Measurements from ENCODE around the gene RSU1.
"Not testable (repeated sequence)": the region's sequence is repeated elsewhere in the genome, so short reads cannot be mapped to it uniquely, and the experiment has no call there.

The RSU1 gene

GRCh38 chr10:16817125-16818019 lies at the start of gene RSU1:
Gene RSU1 (minus strand): TSS chr10:16817424. CDS start chr10:16817081, 343 bp downstream.
- DNase-seq: peak; percentile 99

DNA sequence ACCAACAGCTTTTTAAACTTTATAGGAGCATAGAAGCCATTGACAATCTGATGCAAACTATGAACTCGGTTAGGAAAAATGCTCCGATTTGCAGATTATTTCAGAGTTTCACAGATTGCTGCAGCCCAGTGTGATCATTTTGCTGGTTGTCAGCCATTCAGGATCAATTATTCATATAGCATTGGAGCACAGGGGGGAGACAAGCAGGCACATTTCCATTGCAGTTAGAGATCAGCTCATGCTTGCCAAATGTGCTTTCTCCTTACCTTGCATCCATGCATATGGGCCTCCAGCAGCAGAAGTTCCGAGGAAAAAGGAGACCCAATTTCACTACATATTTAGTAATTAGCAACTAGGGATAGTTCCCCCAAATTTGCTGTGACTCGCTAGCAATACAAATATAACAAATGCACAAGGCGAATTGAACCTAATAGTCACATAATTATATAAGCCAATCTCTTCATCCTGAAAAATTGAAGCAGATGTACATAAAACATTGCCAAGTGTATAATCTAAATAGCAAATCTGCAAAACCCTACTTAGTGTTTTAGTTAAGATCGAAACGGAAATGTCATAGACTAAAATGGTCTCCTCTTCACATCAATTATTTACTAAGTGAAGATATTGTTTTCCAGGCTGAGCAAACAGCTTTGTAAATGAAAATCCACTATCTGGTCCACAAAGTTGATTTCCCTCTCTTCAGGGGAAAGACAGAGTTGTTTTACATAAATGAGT lies 49.5 kb upstream of the RSU1 start:
- no peak for DNase-seq

DNA sequence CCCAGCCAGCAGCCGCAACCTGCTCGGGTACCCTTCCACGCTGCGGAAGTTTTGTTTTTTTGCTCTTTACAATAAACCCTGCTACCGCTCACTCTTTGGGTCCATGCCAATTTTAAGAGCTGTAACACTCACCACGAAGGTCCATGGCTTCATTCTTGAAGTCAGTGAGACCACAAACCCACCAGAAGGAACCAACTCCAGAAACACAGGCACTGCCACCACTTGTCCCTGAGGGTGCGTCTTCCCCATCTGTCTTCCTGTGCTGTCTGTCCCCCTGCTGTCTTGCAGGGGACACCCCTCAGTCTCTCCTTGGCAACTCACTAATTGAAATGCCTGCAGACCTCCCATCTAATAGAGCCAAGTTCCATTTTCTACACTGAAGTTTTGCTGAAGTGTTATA lies 48.5 kb upstream of the RSU1 start:
- DNase-seq: no peak

- no peak for DNase-seq
Observed at GRCh38 chr10:16863766-16864165, 46.5 kb upstream of the RSU1 start.

GRCh38 chr10:16857419-16857818 lies 40.2 kb upstream of the RSU1 start:
- no peak for DNase-seq

- DNase-seq: no peak
Observed at GRCh38 chr10:16856567-16856966, 39.3 kb upstream of the RSU1 start.

GRCh38 chr10:16856092-16856491 lies 38.9 kb upstream of the RSU1 start:
- DNase-seq: no peak

GRCh38 chr10:16854623-16855022 lies 37.4 kb upstream of the RSU1 start:
- DNase-seq: no peak

DNA sequence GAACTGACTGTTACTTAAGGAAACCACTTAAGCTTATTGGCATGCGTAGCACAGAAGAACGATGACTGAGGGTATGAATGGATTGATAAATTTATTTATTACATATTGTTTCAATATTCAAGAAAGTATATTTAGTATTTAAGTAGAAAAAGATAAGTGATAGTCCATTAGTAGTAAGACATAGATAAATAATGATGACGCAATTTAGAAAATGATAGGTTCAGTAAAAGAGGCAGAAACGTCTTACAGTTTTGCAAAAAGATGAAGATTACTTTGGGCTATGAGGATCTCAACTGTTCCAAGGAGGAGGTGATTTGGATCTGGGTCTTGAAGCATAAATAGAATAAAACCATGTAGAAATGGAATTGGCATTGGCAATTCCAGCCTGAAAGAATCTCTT lies 36.6 kb upstream of the RSU1 start:
- DNase-seq: no peak

- no peak for DNase-seq
Observed at GRCh38 chr10:16853201-16853600, 36.0 kb upstream of the RSU1 start.

DNA sequence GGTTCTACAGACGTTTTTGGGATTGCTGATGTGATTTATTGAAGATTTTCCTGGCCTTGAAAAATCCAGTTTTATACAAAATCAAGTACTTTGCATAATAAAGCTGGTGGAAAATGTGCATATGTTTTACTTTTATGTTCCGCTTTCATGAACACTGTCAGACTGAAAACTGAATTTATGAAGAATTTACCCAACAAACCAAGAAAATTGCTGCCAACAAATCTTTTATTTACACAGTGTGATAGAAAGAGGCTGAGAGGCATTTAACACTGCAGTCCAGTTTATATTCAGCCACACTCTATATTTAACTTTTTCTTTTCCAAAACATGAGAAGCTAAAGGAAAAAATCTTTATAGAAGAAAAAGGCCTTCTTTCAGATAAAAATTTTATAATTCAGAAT lies 35.4 kb upstream of the RSU1 start:
- no peak for DNase-seq

GRCh38 chr10:16848562-16849154 lies 31.4 kb upstream of the RSU1 start:
- DNase-seq: no peak

- DNase-seq: no peak
Observed at GRCh38 chr10:16847644-16848043, 30.4 kb upstream of the RSU1 start.

GRCh38 chr10:16845248-16845647 lies 28.0 kb upstream of the RSU1 start:
- DNase-seq: no peak

DNA sequence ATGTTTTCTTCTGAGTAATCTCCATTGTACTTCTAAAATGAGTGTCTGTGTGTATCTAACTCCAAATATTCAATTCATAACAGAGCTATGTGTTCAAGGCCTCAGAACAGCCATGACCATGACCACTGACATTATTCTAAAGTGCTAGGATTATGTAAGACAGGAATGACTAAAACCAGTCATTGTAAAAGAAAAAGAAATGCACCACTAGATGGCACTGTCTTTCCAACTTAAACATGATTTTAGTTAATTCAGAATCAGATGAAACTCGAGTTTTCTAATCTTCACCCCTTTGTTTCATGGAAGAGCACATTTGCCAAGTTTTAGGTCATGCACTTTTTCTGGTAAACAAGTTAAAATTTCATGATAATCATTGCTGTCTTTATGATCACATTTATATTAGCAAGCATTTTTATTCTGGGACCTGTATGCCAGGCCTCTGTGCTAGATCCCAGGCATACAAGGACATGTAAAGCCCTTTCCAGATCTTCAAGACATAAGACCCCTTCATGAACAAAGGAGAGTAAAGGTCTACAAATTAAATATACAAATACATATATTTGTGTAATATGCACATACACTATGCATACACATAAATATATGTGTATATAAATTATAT lies 26.1 kb upstream of the RSU1 start:
- DNase-seq: peak; percentile 43

DNA sequence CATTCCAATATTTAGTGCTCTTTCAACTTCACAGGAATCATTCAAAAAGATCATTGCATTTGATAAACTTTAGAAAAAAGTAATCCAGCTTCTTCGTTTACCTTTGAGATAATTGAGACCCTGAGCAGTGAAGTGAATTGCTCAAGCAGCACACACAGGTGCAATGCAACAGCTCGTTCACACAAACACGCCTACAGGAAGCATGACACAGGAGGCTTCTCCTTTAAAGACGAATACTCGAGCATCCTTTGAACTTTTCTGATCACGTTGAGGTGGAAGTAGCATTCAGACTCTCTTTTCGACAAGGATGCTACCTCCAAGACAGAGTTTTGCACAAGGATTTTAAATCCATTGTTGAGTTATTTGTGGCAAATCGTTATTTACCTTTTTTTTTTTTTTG lies 18.0 kb upstream of the RSU1 start:
- no peak for DNase-seq

DNA sequence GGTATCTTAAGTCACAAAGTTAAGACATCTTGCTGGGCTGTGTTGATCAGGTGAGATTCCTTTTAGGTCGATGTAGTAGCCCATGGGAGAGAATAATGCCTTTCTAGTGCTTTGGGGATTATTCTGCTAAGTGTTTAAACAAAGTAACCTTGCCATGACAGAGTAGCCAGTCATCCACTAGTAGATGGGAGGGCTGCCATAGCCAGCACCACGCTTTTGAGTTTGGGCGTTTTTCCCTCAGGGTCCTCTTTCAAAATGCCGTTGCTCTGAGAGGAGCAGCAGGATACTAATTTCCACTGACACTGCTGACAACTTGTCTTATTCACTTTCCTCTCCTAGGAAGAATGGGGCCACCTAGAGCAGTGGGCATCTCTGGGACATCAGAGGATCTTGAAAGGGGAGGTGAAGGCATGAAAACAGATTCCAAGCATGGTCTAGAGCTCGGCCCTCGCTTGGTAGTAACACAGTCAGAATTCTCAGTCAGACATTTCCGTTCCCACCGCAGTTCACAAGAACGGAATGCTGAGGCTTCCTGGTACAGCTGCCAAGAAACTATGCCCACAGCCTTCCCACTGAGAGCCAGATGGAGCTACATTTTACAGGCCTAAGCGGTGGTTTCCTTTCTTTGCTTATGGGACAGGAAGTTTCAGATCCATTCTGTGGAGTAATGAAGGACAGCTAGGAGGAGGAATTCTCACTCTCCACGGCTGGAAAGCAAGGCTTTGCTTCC lies 15.3 kb upstream of the RSU1 start:
- DNase-seq: no peak

DNA sequence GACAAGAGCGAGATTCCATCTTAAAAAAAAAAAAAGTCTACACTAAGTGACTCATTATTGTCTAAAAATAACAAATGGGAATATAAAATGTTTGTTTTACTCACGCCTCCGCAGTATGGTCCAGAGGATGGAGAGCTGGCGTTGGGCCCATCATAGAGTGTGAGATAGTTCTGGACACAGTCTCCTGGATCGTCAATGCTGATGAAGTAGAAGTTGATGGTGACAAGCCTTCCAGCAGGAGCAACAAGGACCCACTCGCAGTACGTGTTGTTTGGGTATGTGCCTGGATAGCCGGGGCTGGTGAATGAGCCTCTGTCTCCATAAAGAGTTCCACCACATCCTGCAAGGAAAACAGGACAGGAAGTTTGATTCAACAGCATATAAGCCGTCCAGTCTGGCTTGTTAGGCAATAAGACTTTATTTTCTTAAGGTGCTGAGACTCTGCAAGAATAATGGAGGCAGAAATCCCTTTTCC lies 11.5 kb upstream of the RSU1 start:
- no peak for DNase-seq

DNA sequence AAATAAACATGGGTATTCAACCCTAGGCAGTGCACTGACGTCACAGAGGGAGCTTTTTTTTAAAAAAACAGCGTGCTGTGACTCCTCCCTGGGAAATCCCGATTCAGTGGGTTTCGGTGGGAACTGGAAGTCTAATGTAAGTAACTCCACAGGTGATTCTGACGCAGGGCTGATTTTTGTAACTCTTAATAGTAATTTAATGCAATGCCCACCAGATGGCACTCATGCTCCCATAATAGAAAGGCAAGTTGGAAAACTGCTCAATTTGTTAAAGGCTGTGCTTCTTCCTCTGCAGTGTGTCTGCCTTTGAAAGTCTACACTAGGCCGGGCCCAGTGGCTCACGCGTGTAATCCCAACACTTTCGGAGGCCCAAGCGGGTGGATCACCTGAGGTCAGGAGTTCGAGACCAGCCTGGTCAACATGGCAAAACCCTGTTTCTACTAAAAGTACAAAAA lies 10.9 kb upstream of the RSU1 start:
- DNase-seq: peak; percentile 47

DNA sequence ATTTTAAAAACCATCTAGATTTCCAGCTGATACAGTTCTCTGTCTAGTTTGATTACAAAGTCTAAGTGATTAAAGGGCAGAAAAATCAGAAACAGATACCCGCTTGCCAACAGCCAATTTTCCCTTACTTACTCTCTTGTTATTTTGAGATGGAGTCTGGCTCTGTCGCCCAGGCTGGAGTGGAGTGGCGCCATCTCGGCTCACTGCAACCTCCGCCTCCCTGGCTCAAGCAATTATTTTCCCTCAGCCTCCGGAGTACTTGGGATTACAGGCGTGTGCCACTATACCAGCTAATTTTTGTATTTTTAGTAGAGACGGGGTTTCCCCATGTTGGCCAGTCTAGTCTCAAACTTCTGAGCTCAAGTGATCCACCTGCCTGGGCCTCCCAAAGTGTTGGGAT lies 10.2 kb upstream of the RSU1 start:
- not testable (repeated sequence) for DNase-seq

DNA sequence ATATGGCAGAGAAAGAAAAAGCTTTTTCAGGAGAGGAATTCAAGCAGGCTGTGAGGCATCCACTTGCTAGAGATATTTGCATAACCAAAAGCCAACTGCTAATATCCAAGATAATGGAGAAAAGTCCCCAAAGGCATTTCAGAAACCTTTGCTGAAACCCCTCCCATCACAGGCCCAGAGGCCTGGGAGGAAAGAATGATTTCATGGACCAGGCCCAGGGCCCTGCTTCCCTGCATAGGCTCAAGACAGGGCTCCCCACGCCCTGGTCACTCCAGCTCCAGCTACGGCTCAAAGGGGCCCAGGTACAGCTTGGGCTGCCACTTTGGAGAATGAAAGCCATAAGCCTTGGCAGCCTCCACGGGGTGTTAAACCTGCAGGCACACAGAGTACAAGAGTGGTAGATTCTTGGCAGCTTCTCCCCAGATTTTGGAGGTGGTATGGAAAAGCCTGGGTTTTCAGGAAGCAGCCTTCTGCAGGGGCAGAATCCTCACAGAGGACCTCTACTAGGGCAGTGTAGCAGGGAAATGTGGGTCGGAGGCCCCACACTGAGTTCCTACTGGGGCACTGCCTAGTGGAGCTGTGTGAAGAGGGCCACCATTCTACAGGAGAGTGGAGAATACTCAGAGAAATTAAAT lies 5.6 kb upstream of the RSU1 start:
- DNase-seq: no peak

DNA sequence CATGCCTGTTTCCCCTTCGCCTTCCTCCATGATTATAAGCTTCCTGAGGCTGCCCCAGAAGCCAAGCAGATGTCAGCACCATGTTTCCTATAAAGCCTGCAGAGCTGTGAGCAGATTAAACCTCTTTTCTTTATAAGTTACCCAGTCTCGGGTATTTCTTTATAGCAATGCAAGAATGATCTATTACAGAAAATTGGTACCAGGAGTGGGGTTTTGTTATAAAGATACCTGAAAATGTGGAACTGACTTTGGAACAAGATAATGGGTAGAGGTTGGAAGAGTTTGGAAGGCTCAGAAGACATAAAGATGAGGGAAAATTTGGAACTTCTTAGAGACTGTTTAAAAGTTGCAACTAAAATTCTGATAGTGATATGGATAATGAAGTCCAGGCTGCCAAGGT lies 4.8 kb upstream of the RSU1 start:
- DNase-seq: no peak

Measured in NCI-H774 (cell line).